CD1c-positive myeloid dendritic cell (primary cell): ENCODE data around the gene GAS7.

Experiments used
- DNase-seq: peaks from one replicate; pipeline ENCODE4 v3.0.0-alpha.2; 2016; ENCODE audit errors: extremely low spot score

GAS7 gene

DNA sequence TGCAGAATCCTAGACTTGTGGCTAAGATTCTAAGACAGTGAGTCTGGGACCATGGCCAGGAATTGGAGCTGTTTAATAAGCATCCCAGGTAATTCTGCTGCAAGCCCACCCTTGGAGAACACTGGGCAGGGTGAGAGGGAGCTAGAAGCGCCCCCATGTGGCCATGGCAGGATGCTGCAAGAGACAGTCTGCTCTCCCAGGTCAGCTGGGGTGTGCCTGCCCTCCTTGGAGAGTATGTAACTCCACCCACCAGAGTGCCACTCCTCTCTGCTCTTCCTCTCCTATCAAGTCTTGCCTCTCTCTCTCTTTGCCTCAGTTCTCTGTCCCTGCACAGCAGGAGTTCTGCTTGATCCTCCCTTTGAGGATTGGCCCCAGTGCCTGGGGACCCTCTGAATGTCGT, 308.3 kb downstream of the GAS7 start:
- peak; percentile 38 for DNase-seq

DNA sequence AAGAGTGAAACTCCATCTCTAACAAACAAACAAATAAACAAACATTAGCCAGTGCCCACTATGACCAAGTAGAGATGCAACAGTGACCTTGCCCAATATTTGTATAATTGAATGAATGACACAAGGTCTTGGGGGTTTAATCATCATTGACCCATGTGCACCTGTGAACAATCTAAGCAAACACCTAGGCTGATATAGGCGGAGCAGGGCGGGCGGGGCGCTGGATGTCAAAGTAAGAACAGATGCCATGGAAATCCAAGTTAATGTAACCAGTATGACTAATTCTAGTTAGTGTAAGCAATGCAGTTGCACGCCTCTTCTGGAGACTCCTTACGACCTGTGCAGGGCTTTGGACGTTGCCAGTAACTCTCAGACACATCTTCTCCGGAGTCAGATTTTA, 310.9 kb downstream of the GAS7 start:
- DNase-seq, result no peak

DNA sequence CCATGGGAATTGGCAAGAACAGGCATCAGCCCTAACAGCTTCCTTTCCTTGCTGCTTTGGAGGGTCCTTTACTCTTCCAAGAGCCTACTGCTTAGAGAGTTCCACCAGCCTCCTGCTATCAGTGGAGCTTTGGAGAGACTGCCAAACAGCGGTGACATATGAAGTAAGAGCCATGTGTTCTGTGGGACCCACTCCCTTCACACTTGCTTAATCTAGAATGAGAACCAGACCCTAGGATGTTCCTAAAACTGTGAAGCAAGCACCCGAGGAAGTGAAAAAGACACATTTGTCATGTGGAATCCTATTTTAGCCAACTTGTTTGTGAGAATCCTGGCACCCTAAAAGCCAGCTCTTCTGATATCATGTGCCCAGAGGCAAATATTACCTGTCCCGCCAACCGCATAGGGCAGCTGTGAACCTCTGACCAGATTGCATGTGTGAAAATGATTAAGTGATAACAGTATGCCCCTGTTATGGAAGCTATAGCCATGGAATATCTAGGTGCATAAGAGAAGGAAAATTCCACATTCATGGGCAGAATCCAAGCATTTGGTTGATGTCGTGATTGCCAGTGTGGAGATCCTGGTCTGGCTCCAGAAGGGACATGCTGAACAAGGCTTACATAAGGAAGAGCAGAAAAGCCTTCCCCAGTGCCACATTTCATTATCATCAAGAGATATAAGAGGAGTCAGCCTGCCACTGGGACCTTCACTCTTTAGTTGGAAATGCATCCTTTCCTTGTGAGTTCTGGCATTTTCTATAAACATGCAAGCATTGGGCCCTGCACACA, 312.1 kb downstream of the GAS7 start:
- DNase-seq, result peak; percentile 30

DNA sequence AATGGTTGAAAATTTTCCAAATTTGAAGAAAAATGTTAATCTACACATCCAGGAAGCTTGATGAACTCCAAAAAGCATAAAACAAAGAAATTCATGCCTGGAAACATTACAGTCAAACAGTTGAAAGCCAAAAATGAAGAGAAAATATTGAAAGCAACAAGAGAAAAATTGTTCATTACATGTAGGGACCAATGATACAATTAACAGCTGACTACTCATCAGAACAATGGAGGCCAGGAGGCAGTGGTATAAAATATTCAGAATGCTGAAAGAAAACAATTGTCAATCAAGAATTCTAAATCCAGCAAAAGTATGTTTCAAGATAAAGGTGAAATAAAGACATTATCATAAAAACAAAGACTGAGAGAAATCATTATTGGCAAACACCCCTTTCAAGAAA, 315.0 kb downstream of the GAS7 start:
- no peak for DNase-seq

DNA sequence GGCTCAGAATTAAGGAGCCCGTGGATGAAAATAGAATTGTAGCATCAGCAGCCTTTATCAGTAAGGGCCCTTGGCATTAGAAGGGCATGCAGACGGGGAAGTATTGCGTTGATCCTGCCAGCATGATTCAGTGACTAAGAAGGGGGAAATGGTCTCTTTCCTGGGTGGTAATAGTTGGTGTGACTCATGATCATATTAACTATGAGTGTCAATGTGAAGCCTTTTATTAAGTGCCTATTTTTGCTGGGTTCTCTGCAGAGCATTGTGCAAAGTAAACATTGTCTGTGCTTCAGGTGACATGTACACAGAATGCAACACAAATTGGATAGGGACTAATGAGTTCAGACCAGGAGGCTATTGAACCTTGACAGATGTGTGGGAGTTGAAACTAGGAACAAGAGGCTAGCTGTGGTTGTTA, 317.8 kb downstream of the GAS7 start:
- peak; percentile 78 for DNase-seq

DNA sequence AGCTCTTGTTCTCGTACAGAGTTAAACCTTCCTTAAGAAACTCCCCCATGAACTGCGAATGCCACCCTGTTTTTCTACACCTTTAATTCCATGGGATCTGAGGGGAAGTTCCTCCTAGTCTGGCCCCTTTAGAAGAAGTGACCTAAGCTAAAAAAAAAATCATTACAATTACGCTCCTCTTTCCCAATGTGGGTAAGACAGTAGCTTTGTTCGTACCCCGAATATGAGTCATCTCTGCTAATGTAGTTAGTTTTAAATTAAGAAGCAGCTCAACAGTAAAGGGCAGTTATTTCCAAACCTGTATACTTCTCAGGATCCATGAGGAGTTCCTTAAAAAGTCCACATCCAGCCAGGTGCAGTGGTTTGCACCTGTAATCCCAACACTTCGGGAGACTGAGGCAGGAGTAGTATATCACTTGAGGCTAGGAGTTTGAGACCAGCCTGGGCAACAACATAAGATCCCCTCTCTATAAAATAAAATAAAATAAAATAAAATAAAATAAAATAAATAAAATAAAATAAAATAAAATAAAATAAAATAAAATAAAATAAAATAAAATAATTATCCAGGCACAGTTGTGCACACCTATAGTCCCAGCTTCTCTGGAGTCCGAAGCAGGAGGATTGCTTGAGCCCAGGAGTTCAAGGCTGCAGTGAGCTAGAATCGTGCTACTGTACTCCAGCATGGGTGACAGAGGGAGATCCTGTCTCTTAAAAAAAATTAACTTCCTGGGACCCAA, 319.4 kb downstream of the GAS7 start:
- DNase-seq, result peak; percentile 51

DNA sequence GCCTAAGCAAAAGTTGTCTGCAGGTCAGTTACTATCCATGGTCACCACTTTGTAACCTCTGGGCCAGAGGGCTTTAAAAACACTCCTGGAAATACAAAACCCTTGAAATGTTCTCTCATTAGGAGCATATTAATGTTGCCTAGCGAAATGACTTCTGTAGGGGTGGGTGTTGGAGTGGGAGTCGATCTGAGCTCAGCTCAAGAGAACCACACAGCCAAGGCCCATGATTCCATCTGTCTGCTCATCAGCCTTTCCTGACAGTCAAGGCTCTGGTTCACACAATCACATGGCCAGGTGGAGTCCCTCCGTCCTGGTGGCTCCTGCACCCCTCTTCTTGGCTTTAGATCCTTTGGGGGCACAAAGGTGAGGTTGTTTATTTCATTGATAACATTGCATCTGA, 320.1 kb downstream of the GAS7 start:
- DNase-seq, result no peak

DNA sequence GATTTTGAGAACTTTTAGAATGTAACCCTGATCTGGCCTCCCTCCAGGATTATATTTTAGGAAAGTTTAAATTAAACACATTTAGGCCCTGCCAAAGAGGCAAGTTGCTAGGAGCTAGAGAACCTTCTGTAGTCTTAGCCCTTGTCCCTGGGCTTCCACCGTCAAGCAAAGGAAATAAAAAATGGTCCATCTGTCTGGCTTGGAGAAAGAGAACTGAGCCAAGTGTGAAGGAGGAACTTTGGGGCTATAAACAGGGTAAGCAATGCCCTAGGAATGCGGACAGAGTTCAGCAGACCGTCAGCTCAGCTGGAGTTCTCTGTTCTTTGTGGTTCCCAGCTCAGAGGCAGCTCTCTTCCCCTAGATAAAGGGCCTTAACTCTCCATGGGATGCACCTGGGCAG, 323.0 kb downstream of the GAS7 start:
- peak; percentile 13 for DNase-seq

DNA sequence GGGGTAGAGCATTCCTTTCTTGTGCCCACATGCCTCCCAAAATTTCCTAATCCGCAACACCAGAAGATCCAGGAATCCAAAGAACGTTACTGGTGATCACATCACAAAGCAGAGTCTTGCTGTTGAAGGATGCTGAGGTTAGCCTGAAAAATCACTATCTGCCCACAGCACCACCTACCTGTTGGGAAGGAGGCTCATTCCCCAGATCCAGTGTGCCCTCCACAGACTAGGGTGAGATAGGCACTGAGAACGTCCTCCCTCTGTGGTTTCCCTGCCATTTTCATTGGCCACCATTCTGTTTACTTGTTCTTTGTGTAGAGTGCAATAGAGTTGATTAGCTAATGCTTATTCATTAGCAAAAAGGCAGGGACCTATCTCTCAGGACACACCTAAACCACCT, 323.7 kb downstream of the GAS7 start:
- DNase-seq, result no peak

DNA sequence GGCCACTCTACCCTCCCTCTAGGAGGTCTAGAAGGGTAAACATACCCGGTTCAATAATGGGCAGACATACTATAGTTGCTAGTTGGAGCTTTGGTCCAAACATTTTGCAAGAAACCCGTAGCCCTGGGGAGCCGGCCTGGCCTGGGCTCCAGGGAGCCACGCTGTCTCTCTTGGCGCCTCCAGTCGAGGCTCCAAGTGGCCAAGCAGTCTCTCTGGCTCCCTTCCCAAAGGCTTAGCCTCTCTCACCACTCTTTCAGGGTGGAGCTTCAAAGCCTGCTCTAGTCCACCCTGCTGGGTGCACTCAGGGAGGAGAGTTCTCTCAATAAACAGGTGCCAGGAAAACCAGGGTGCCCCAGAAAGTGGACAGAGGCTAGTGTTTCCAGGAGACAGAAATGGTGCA, 325.6 kb downstream of the GAS7 start:
- DNase-seq, result no peak

DNA sequence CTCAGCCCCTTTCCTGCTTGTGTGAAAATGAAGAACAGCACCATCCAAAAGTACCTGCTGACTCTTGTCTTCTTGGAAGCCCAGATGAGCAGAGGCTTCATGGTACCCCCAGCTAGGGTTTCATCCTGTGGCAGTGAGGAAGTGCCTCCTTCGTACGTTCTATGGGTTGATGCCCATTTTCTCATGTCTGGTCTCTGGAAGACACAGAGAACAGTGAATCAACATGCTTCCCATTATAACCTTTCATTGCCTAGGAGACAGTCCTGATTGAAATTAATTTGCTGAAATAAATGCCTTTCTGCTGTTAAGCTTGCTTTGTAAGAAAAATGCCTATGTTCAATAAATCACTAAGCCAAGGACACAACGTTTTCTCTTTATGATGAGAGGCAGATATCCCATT, 329.9 kb downstream of the GAS7 start:
- DNase-seq, result no peak

DNA sequence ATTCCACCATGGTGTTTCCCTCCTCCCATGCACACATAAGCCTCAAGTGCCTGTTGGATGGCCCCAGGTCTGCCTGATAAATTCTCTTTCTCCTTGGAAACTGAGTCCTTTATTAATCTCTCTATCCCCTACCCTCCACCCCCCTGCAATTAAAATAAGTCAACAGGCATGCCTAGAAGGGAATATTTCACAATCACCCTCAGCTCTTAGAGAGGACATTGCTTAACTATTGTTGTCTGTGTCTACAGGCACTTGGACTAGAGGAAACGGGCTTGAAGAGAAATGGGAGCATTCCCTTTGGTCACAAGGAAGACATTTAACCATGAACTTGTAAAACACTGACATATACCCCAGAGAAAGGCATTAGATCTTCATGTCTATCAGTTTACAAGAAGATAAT, 332.8 kb downstream of the GAS7 start:
- no peak for DNase-seq

DNA sequence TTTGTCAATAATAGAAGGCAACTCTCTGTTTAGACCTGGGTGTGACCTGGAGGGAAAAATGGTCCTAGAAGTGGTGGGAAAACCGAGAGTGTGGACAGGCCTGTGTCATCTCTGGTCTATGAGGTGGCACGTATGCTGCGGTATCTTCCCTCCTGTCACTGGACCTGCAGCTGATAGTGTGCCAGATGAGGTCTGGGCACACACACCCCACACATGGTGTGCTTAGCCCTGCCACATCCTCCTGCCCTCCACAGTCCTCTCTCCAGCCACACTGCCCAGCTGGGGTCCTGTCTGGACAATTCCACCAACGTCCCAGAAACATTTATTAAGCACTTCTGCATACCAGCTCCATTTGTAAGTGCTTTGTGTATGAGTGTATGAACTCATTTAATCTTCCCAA, 335.5 kb downstream of the GAS7 start:
- DNase-seq, result no peak

DNA sequence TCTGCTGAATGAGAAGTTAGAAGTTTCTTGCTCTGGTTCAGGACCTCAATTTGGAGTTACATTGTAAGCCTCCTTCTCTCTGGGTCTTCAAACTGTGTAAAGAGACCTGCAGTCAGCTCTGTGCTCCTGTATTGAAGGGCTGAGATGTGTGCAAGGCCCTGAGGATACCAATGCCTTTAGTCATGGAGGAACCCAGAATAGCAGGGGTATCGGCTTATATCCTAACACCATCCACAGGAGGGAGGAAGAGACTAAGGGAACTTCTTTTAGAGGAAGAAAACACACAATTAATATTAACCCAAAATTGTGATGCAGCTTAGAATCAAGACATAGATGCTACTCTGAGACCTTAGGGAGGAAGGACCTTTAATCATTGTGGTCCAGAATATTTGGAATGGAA, 336.2 kb downstream of the GAS7 start:
- no peak for DNase-seq

DNA sequence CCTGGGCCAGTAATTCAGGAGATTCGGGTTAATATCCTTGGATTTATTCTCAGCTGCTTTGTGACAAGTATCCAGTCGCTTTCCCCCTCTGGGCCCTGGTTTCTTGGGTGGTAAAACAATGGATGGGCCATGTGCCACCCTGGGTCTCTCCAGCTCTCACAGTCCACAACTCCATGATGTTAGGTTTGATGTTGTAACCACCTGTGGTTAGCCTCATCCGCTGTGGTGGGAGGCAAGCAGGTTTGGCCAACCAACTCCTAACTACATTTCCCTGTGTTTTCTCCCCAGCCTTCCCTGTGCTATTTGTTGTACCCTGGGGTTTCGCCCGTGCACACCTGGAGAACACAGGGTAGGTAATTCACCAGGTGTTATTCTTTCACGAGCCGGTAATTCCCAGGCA, 337.6 kb downstream of the GAS7 start:
- DNase-seq, result no peak
